HL-60 (cell line): ENCODE results near the gene ANKS1B.

ENCODE experiments used
- POLR2AphosphoS5 ChIP-seq: IDR thresholded peaks from 2 replicates; pipeline ENCODE4 v1.6.1; 2012; ENCODE audit warnings: low read depth
- TF ChIP-seq, protein P1 (sequence below): IDR thresholded peaks from one replicate; pipeline ENCODE4 v1.5.1; 2011; ENCODE audit warnings: low read length, control low read depth, inconsistent platforms; ENCODE audit not compliant: insufficient read depth
- TF ChIP-seq, protein P2 (sequence below): IDR thresholded peaks from 2 replicates; pipeline ENCODE4 v1.6.1; 2012; ENCODE audit warnings: low read depth; ENCODE audit not compliant: insufficient replicate concordance

DNA sequence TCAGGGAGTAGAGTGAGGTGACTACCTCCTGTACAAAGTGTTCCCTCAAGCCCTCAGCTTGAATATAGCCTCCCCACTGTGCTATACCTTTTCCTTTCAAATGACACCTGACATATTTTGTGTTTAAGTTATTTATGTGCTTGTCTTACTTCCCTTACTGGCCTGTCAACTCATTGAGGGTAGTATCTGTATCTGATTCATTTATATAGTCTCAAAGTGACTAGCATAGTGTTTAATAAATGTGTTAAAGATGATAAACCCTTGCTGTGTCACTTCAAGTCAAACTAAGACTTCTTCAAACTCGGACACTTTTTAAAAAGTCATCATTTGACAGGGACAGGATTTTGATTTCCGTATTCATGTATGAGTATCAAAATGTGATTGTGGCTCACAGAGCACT, 1287.5 kb downstream of the ANKS1B start:
- TF ChIP-seq, protein P1, sequence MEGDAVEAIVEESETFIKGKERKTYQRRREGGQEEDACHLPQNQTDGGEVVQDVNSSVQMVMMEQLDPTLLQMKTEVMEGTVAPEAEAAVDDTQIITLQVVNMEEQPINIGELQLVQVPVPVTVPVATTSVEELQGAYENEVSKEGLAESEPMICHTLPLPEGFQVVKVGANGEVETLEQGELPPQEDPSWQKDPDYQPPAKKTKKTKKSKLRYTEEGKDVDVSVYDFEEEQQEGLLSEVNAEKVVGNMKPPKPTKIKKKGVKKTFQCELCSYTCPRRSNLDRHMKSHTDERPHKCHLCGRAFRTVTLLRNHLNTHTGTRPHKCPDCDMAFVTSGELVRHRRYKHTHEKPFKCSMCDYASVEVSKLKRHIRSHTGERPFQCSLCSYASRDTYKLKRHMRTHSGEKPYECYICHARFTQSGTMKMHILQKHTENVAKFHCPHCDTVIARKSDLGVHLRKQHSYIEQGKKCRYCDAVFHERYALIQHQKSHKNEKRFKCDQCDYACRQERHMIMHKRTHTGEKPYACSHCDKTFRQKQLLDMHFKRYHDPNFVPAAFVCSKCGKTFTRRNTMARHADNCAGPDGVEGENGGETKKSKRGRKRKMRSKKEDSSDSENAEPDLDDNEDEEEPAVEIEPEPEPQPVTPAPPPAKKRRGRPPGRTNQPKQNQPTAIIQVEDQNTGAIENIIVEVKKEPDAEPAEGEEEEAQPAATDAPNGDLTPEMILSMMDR, result no peak
- TF ChIP-seq POLR2AphosphoS5, result no peak
- TF ChIP-seq, protein P2, sequence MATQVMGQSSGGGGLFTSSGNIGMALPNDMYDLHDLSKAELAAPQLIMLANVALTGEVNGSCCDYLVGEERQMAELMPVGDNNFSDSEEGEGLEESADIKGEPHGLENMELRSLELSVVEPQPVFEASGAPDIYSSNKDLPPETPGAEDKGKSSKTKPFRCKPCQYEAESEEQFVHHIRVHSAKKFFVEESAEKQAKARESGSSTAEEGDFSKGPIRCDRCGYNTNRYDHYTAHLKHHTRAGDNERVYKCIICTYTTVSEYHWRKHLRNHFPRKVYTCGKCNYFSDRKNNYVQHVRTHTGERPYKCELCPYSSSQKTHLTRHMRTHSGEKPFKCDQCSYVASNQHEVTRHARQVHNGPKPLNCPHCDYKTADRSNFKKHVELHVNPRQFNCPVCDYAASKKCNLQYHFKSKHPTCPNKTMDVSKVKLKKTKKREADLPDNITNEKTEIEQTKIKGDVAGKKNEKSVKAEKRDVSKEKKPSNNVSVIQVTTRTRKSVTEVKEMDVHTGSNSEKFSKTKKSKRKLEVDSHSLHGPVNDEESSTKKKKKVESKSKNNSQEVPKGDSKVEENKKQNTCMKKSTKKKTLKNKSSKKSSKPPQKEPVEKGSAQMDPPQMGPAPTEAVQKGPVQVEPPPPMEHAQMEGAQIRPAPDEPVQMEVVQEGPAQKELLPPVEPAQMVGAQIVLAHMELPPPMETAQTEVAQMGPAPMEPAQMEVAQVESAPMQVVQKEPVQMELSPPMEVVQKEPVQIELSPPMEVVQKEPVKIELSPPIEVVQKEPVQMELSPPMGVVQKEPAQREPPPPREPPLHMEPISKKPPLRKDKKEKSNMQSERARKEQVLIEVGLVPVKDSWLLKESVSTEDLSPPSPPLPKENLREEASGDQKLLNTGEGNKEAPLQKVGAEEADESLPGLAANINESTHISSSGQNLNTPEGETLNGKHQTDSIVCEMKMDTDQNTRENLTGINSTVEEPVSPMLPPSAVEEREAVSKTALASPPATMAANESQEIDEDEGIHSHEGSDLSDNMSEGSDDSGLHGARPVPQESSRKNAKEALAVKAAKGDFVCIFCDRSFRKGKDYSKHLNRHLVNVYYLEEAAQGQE, result no peak
